ENCODE measurements around the gene NDUFA8.
A peak's percentile ranks its signal among the peaks of the same experiment; 100 is the strongest.

NDUFA8 gene

GRCh38 chr9:122159026-122159924, at the start of gene NDUFA8, which contains the start of gene MORN5:
Gene NDUFA8 (minus strand): TSS chr9:122159779. CDS start chr9:122159677, 102 bp downstream.
Gene MORN5 (plus strand): TSS chr9:122159908. CDS start chr9:122159973, 65 bp downstream.
- Mint-ChIP-seq H3K27me3 (ENCODE audit: low read depth) (peaks cover 15% of the 10 kb centered on the region), H3K9me3 (peaks cover 9% of the 10 kb centered on the region), H3K36me3 (ENCODE audit: low read depth) (no peaks in the 10 kb centered on the region), H3K4me1 (peaks cover 35% of the 10 kb centered on the region), H3K4me3 (peak within 1 kb of the TSS; percentile 94 to 99 (median 97)), H3K27ac (peak within 1 kb of the TSS; percentile 73 to 91 (median 82))
- TF ChIP-seq, protein P1, sequence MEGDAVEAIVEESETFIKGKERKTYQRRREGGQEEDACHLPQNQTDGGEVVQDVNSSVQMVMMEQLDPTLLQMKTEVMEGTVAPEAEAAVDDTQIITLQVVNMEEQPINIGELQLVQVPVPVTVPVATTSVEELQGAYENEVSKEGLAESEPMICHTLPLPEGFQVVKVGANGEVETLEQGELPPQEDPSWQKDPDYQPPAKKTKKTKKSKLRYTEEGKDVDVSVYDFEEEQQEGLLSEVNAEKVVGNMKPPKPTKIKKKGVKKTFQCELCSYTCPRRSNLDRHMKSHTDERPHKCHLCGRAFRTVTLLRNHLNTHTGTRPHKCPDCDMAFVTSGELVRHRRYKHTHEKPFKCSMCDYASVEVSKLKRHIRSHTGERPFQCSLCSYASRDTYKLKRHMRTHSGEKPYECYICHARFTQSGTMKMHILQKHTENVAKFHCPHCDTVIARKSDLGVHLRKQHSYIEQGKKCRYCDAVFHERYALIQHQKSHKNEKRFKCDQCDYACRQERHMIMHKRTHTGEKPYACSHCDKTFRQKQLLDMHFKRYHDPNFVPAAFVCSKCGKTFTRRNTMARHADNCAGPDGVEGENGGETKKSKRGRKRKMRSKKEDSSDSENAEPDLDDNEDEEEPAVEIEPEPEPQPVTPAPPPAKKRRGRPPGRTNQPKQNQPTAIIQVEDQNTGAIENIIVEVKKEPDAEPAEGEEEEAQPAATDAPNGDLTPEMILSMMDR (IDR thresholded peaks at IDR 0.05; ENCODE audit: unreplicated experiment in 3 of 3), result peak in 1 of 3 experiments; percentile 22

GRCh38 chr9:122207096-122207495, 47.5 kb upstream of the NDUFA8 start:
- TF ChIP-seq, protein P1 (IDR thresholded peaks at IDR 0.05; ENCODE audit: unreplicated experiment in 3 of 3), result no peak
- Mint-ChIP-seq H3K27ac (no peak overlapping the region), H3K36me3 (ENCODE audit: low read depth) (no peaks in the 10 kb centered on the region), H3K4me3 (no peak overlapping the region), H3K9me3 (no peaks in the 10 kb centered on the region), H3K4me1 (peaks cover 31% of the 10 kb centered on the region), H3K27me3 (ENCODE audit: low read depth) (peaks cover 66% of the 10 kb centered on the region)

DNA sequence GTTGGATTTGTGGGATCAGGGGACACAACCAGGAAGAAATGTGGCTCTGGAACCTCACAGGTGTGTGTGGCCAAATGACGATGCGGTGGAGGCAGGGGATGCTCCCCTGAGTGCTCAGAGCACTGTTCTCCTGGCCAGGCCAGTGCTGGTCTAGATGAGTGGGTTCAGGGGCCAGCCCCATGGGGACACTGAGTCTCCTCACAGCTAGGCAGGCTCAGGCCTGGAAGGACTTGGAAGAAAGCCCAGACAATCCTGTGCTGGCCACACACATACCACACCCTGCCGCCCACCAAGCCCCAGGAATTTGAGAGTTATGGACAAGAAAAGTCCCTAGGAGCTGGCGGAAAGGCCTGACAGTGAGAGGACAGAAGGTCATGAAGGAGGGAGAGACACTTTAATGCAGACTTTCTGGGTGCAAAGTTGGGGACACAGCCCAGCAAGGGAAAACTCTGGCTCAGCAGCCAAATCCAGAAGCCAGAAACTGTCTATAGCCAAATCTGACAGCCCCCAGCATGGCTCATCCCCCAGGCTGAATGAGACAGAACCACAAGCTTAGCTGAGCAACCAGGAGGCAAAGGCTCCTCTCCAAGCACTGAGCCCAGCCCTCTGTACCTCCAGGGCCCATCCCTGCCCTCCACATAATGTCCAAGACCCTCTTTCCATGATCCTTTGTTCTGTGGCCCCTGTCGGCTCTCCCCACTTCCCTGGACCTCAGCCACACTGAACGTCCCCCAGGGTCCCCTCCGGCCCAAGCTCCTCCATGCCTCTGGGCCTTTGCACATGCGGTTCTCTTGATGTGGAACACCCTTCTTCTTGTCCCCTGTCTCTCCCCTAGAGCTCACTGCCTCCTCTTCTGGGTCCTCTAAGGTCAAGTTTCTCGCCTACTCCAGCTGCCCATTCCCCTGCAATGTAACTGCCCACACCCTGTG, 46.8 kb upstream of the NDUFA8 start:
- H3K27ac Mint-ChIP-seq, result peak overlapping the region in 1 of 3 experiments; percentile 19
- H3K36me3 Mint-ChIP-seq (ENCODE audit: low read depth), result no peaks in the 10 kb centered on the region
- TF ChIP-seq, protein P1 (IDR thresholded peaks at IDR 0.05; ENCODE audit: unreplicated experiment in 3 of 3), result no peak
- peaks cover 59% of the 10 kb centered on the region for H3K27me3 Mint-ChIP-seq (ENCODE audit: low read depth)
- H3K4me1 Mint-ChIP-seq, result peaks cover 38% of the 10 kb centered on the region
- no peak overlapping the region for H3K4me3 Mint-ChIP-seq
- no peaks in the 10 kb centered on the region for H3K9me3 Mint-ChIP-seq

GRCh38 chr9:122205176-122205575, 45.6 kb upstream of the NDUFA8 start:
- H3K4me1 Mint-ChIP-seq, result peaks cover 43% of the 10 kb centered on the region
- H3K36me3 Mint-ChIP-seq (ENCODE audit: low read depth), result no peaks in the 10 kb centered on the region
- TF ChIP-seq, protein P1 (IDR thresholded peaks at IDR 0.05; ENCODE audit: unreplicated experiment in 3 of 3), result no peak
- no peak overlapping the region for H3K27ac Mint-ChIP-seq
- H3K27me3 Mint-ChIP-seq (ENCODE audit: low read depth), result peaks cover 53% of the 10 kb centered on the region
- H3K9me3 Mint-ChIP-seq, result no peaks in the 10 kb centered on the region
- no peak overlapping the region for H3K4me3 Mint-ChIP-seq

DNA sequence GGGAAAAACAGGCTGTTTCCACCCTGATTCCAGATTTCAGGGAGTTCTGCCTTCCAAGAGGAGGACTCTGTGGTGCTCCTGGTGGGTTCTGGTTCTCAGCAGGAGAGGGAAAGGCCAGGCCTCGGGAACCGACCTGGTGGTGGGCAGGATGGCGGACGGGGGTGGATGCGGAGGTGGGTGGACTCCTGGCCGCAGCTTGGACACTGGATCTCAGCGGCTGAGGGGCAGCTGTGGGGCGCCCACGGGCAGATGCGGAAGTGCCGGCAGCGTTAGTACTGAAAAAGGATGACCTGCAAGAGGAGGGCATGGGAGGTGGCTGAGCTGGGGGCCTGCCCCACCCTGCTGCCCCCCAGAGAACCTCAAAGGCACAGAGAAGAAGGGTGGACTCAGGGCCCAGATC, 44.9 kb upstream of the NDUFA8 start:
- Mint-ChIP-seq H3K27ac (peak overlapping the region; percentile 64 to 92 (median 72)), H3K36me3 (ENCODE audit: low read depth) (no peaks in the 10 kb centered on the region), H3K4me1 (peaks cover 43% of the 10 kb centered on the region), H3K27me3 (ENCODE audit: low read depth) (peaks cover 53% of the 10 kb centered on the region), H3K9me3 (no peaks in the 10 kb centered on the region), H3K4me3 (no peak overlapping the region)
- TF ChIP-seq, protein P1 (IDR thresholded peaks at IDR 0.05; ENCODE audit: unreplicated experiment in 3 of 3), result no peak

All from nephron (organoid).